HEK293T (cell line): ENCODE results near the gene MED27.
"Not testable (repeated sequence)": the region's sequence is repeated elsewhere in the genome, so short reads cannot be mapped to it uniquely, and the experiment has no call there.

ENCODE experiments used
- CTCF ChIA-PET: fragments of 350-600 bp; formaldehyde crosslinking; extraction: SDS; loops from one replicate; lab custom pipeline; 2021; ENCODE audit warnings: antibody characterized with exemption, inconsistent platforms; lab: Yijun Ruan, JAX
- POLR2A ChIA-PET: fragments of 350-600 bp; formaldehyde crosslinking; extraction: SDS; loops from one replicate; lab custom pipeline; 2020; ENCODE audit warnings: antibody characterized with exemption, inconsistent platforms; lab: Yijun Ruan, JAX
- DNase-seq: peaks from one replicate; pipeline ENCODE4 v3.0.0; 2012; ENCODE audit warnings: mixed read lengths; ENCODE audit errors: extremely low spot score
- ARNT ChIP-seq: fragments of 450-650 bp; IDR thresholded peaks from 2 replicates; pipeline ENCODE4 v1.6.1; 2017; ENCODE audit warnings: mild to moderate bottlenecking
- BHLHE40 ChIP-seq: fragments of 450-650 bp; IDR thresholded peaks from 2 replicates; pipeline ENCODE4 v1.6.1; 2016; ENCODE audit warnings: mild to moderate bottlenecking, moderate library complexity, borderline replicate concordance
- CTBP1 ChIP-seq: fragments of 450-650 bp; IDR thresholded peaks from 2 replicates; pipeline ENCODE4 v1.6.1; 2016; ENCODE audit warnings: borderline replicate concordance
- ELF4 ChIP-seq: fragments of 450-650 bp; IDR thresholded peaks from 2 replicates; pipeline ENCODE4 v1.6.1; 2017; ENCODE audit warnings: antibody characterized with exemption
- FOXA1 ChIP-seq: fragments of 450-650 bp; IDR thresholded peaks from 2 replicates; pipeline ENCODE4 v1.6.1; 2016; ENCODE audit warnings: mild to moderate bottlenecking
- FOXK2 ChIP-seq: fragments of 450-650 bp; IDR thresholded peaks from 2 replicates; pipeline ENCODE4 v1.6.1; 2016; ENCODE audit warnings: mild to moderate bottlenecking
- FOXM1 ChIP-seq: fragments of 450-650 bp; IDR thresholded peaks from 2 replicates; pipeline ENCODE4 v1.6.1; 2017; ENCODE audit warnings: mild to moderate bottlenecking, borderline replicate concordance
- HDGF ChIP-seq: fragments of 450-650 bp; IDR thresholded peaks from 2 replicates; pipeline ENCODE4 v1.6.1; 2017; ENCODE audit warnings: antibody characterized with exemption, borderline replicate concordance
- L3MBTL2 ChIP-seq: fragments of 450-650 bp; conservative IDR thresholded peaks from 2 replicates; pipeline ENCODE4 v1.6.1; 2016; ENCODE audit warnings: mild to moderate bottlenecking
- LEF1 ChIP-seq: fragments of 450-650 bp; IDR thresholded peaks from 2 replicates; pipeline ENCODE4 v1.6.1; 2017; ENCODE audit warnings: mild to moderate bottlenecking, borderline replicate concordance
- NFRKB ChIP-seq: fragments of 450-650 bp; IDR thresholded peaks from 2 replicates; pipeline ENCODE4 v1.6.1; 2016; ENCODE audit warnings: mild to moderate bottlenecking, moderate library complexity
- PKNOX1 ChIP-seq: fragments of 450-650 bp; IDR thresholded peaks from 2 replicates; pipeline ENCODE4 v1.6.1; 2016
- SP1 ChIP-seq: fragments of 450-650 bp; IDR thresholded peaks from 2 replicates; pipeline ENCODE4 v1.6.1; 2017
- SUZ12 ChIP-seq: fragments of 450-650 bp; IDR thresholded peaks from 2 replicates; pipeline ENCODE4 v1.6.1; 2016; ENCODE audit warnings: mild to moderate bottlenecking
- TARDBP ChIP-seq: fragments of 450-650 bp; IDR thresholded peaks from 2 replicates; pipeline ENCODE4 v1.6.1; 2016
- ZNF384 ChIP-seq: fragments of 450-650 bp; IDR thresholded peaks from 2 replicates; pipeline ENCODE4 v1.6.1; 2016

The MED27 gene

GRCh38 chr9:132012704-132013357, 66.8 kb downstream of the MED27 start:
- ChIA-PET CTCF (no interaction called here), POLR2A (no interaction called here)
- no peak for DNase-seq
- no peak for TF ChIP-seq CTBP1
- no peak for TF ChIP-seq L3MBTL2
- no peak for TF ChIP-seq LEF1
- TF ChIP-seq NFRKB: no peak
- TF ChIP-seq SUZ12: no peak
- no peak for TF ChIP-seq SP1
- no peak for TF ChIP-seq FOXM1
- TF ChIP-seq HDGF: no peak
- no peak for TF ChIP-seq BHLHE40
- no peak for TF ChIP-seq FOXA1
- no peak for TF ChIP-seq ZNF384
- no peak for TF ChIP-seq TARDBP
- no peak for TF ChIP-seq ARNT
- TF ChIP-seq FOXK2: no peak
- TF ChIP-seq ELF4: no peak
- no peak for TF ChIP-seq PKNOX1

GRCh38 chr9:132011896-132012295, 67.8 kb downstream of the MED27 start:
- POLR2A ChIA-PET: no interaction called here
- CTCF ChIA-PET: no interaction called here
- no peak for TF ChIP-seq TARDBP
- TF ChIP-seq FOXK2: no peak
- no peak for TF ChIP-seq HDGF
- TF ChIP-seq ZNF384: no peak
- no peak for TF ChIP-seq PKNOX1
- no peak for TF ChIP-seq LEF1
- no peak for TF ChIP-seq SP1
- no peak for TF ChIP-seq CTBP1
- TF ChIP-seq NFRKB: no peak
- no peak for TF ChIP-seq L3MBTL2
- no peak for DNase-seq

GRCh38 chr9:132011309-132011708, 68.4 kb downstream of the MED27 start:
- CTCF ChIA-PET: no interaction called here
- TF ChIP-seq BHLHE40 (no peak), LEF1 (no peak), FOXA1 (no peak), HDGF (no peak), ELF4 (no peak)
- DNase-seq: no peak
- POLR2A ChIA-PET: no interaction called here

- CTCF ChIA-PET, POLR2A ChIA-PET, DNase-seq: not testable (repeated sequence)
Measured at GRCh38 chr9:132010201-132010600, 69.5 kb downstream of the MED27 start.

GRCh38 chr9:132008855-132009812, 70.5 kb downstream of the MED27 start:
- TF ChIP-seq LEF1 (no peak), ARNT (no peak), FOXK2 (no peak), L3MBTL2 (no peak), NFRKB (no peak), ELF4 (no peak), SUZ12 (no peak), FOXM1 (no peak), BHLHE40 (no peak), SP1 (no peak), PKNOX1 (no peak), TARDBP (no peak), ZNF384 (no peak), FOXA1 (no peak), HDGF (no peak), CTBP1 (no peak)
- CTCF ChIA-PET: no interaction called here
- DNase-seq: no peak
- POLR2A ChIA-PET: no interaction called here

- DNase-seq: no peak
- CTCF ChIA-PET: no interaction called here
- POLR2A ChIA-PET: interaction anchor here (0.7 kb wide), 1 partner anchor 71 kb away, joined by 4 read pairs; the partner anchor contains the start of gene MED27
- TF ChIP-seq SUZ12 (no peak), FOXK2 (no peak), ELF4 (no peak), ARNT (no peak), L3MBTL2 (no peak), FOXM1 (no peak), HDGF (no peak), CTBP1 (no peak), SP1 (no peak), LEF1 (no peak), BHLHE40 (no peak), PKNOX1 (no peak), TARDBP (no peak), ZNF384 (no peak), NFRKB (no peak)
Measured at GRCh38 chr9:132008184-132008803, 71.4 kb downstream of the MED27 start.
